OCI-LY7 (cell line): ENCODE measurements around the gene BECN2.

Source experiments
- CTCF ChIP-seq: fragments of 200-600 bp; sonication (generic); conservative IDR thresholded peaks from 2 replicates; pipeline ENCODE4 v1.5.1; 2014; ENCODE audit warnings: mild to moderate bottlenecking, antibody characterized with exemption, low read length, moderate library complexity, mixed read lengths
- EZH2phosphoT487 ChIP-seq: fragments of 200-600 bp; sonication (generic); IDR thresholded peaks from 2 replicates; pipeline ENCODE4 v1.6.1; 2018; ENCODE audit warnings: low read depth, borderline replicate concordance, mild to moderate bottlenecking, mixed run types, antibody characterized with exemption, low read length, moderate library complexity, mixed read lengths

- TF ChIP-seq CTCF (no peak), EZH2phosphoT487 (no peak)
Measured at GRCh38 chr1:241926141-241926540, 31.4 kb upstream of the BECN2 start.
